ENCODE measurements around the gene TMEM208.

DNA sequence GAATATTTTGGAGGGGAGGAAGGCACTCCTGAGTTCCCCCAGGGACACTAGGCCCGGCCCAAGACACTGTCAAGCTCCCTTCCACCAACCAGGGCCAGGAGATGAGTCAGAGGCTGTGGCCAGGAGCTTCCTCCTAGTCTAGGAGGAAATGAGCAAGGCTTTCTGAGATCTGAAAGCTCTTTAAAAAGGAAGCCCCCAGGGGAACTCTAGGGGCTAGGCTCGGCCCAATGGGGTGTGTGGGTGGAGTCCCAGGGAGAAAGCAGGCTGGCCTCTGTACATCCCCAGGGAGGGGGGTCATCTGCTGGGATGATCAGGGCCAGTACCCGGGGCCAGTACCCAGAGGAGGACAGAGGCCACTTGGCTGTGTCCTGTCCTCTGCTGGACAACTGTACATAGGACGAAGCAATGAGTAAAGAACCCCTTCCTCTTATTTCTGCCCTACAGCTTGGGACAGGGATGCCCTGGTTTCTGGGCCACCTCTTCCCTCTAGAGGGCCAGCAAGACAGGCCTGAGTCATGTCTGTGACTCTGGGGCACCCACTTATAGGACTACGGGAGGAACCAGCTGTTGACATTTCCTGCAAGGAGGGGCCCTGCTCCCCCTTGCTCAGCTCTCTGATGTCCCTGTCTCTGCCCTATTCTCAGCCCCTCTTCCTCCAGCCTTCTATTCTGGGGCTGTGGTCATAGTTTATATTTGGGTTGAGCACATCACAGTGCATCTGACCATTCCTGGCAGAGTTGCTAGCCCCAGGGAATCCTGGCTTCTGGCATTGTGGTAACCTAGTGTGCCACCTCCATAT is 17.7 kb downstream of the TMEM208 start:
- TF ChIP-seq POLR2A (IDR thresholded peaks at IDR 0.05) (no peak), CTCF (IDR thresholded peaks at IDR 0.05) (no peak)
